Mammary epithelial cell (primary cell): ENCODE results near the gene ULK4.

Experiments used
- EZH2 ChIP-seq: IDR thresholded peaks from 2 replicates; pipeline ENCODE4 v1.6.1; 2012; ENCODE audit warnings: low read length, inconsistent platforms, borderline replicate concordance
- TF ChIP-seq, protein P1 (sequence below), 2 donors: IDR thresholded peaks in 1 of 2; conservative IDR thresholded peaks in 1 of 2; 2 replicates each; pipeline ENCODE4 v1.5.1; 2011 to 2012; ENCODE audit warnings: inconsistent platforms in 2 of 2, low read length in 2 of 2, mild to moderate bottlenecking in 2 of 2, control low read depth in 1 of 2, low read depth in 1 of 2; ENCODE audit not compliant: insufficient read depth in 1 of 2; ENCODE audit errors: extremely low read depth in 1 of 2

DNA sequence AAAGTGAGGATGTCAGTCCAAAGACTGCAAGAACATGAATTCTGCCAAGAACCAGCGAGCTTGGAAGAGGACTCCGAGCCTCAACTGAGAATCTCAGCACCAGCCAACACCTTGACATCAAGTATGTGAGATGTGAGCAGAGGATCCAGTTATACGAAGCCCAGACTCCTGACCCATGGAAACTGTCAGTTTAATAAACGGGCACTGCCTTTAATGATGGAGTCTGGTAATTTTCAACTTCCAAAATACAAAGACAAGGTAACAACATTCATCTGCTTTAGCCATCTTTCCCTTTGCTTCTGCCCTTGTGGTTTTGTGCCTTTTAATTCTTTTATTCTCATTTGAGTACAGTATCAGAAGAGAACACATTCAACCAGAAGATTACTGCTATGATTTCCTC, 211.9 kb downstream of the ULK4 start:
- TF ChIP-seq, protein P1, sequence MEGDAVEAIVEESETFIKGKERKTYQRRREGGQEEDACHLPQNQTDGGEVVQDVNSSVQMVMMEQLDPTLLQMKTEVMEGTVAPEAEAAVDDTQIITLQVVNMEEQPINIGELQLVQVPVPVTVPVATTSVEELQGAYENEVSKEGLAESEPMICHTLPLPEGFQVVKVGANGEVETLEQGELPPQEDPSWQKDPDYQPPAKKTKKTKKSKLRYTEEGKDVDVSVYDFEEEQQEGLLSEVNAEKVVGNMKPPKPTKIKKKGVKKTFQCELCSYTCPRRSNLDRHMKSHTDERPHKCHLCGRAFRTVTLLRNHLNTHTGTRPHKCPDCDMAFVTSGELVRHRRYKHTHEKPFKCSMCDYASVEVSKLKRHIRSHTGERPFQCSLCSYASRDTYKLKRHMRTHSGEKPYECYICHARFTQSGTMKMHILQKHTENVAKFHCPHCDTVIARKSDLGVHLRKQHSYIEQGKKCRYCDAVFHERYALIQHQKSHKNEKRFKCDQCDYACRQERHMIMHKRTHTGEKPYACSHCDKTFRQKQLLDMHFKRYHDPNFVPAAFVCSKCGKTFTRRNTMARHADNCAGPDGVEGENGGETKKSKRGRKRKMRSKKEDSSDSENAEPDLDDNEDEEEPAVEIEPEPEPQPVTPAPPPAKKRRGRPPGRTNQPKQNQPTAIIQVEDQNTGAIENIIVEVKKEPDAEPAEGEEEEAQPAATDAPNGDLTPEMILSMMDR (conservative IDR thresholded peaks at IDR 0.05 in 1 of 2, IDR thresholded peaks at IDR 0.05 in 1 of 2; ENCODE audit: extremely low read depth in 1 of 2, insufficient read depth in 1 of 2, low read depth in 1 of 2, low read length in 2 of 2), result no peak
- TF ChIP-seq EZH2, result no peak
